ENCODE measurements around the gene ZBTB20. TPM values are rescaled to one million over a fixed set of nuclear protein-coding genes. Genes with fewer than 3 reads are reported as not detected.

The ZBTB20 gene
- total RNA-seq, 2 donors from 2014 or later: 111 to 189 TPM

- 97% methylated on average over 2 of the region's 2 CpGs for WGBS
- intact Hi-C loops (cut with DNase I): no loop called here
- no peak for TF ChIP-seq CTCF (IDR thresholded peaks at IDR 0.05)
- TF ChIP-seq POLR2A (IDR thresholded peaks at IDR 0.05): no peak
- TF ChIP-seq POLR2AphosphoS5 (IDR thresholded peaks at IDR 0.05): no peak
- Histone ChIP-seq H3K27ac (no peak overlapping the region), H3K36me3 (no peaks in the 10 kb centered on the region), H3K4me3 (no peak overlapping the region), H3K9me3 (no peaks in the 10 kb centered on the region), H3K4me1 (replicated peaks) (no peaks in the 10 kb centered on the region), H3K27me3 (replicated peaks; ENCODE audit: insufficient read depth) (no peaks in the 10 kb centered on the region)
- no peak for DNase-seq (ENCODE audit: low spot score)
Measured at GRCh38 chr3:114770874-114771273, 376.2 kb downstream of the ZBTB20 start.

GRCh38 chr3:114764056-114764492, 383.0 kb downstream of the ZBTB20 start:
- intact Hi-C loops (cut with DNase I): no loop called here
- DNase-seq (ENCODE audit: low spot score): no peak
- Histone ChIP-seq H3K4me1 (replicated peaks) (no peaks in the 10 kb centered on the region), H3K27ac (no peak overlapping the region), H3K9me3 (no peaks in the 10 kb centered on the region), H3K36me3 (no peaks in the 10 kb centered on the region), H3K4me3 (no peak overlapping the region), H3K27me3 (replicated peaks; ENCODE audit: insufficient read depth) (no peaks in the 10 kb centered on the region)
- 39% methylated on average over 4 of the region's 4 CpGs for WGBS
- TF ChIP-seq POLR2A (IDR thresholded peaks at IDR 0.05): no peak
- no peak for TF ChIP-seq POLR2AphosphoS5 (IDR thresholded peaks at IDR 0.05)
- TF ChIP-seq CTCF (IDR thresholded peaks at IDR 0.05): no peak

GRCh38 chr3:114762144-114762543, 384.9 kb downstream of the ZBTB20 start:
- Histone ChIP-seq H3K27me3 (replicated peaks; ENCODE audit: insufficient read depth) (no peaks in the 10 kb centered on the region), H3K27ac (no peak overlapping the region), H3K9me3 (no peaks in the 10 kb centered on the region), H3K4me3 (no peak overlapping the region), H3K4me1 (replicated peaks) (no peaks in the 10 kb centered on the region), H3K36me3 (no peaks in the 10 kb centered on the region)
- intact Hi-C loops (cut with DNase I): no loop called here
- WGBS: 87% methylated on average over 1 of the region's 1 CpG
- TF ChIP-seq POLR2AphosphoS5 (IDR thresholded peaks at IDR 0.05): no peak
- no peak for TF ChIP-seq POLR2A (IDR thresholded peaks at IDR 0.05)
- no peak for TF ChIP-seq CTCF (IDR thresholded peaks at IDR 0.05)
- DNase-seq (ENCODE audit: low spot score): no peak

- intact Hi-C loops (cut with DNase I): no loop called here
- H3K4me1 ChIP-seq (replicated peaks): no peaks in the 10 kb centered on the region
- no peaks in the 10 kb centered on the region for H3K9me3 ChIP-seq
- H3K27ac ChIP-seq: no peak overlapping the region
- no peaks in the 10 kb centered on the region for H3K36me3 ChIP-seq
- DNase-seq (ENCODE audit: low spot score): no peak
- no peak overlapping the region for H3K4me3 ChIP-seq
- no peaks in the 10 kb centered on the region for H3K27me3 ChIP-seq (replicated peaks; ENCODE audit: insufficient read depth)
- TF ChIP-seq CTCF (IDR thresholded peaks at IDR 0.05) (no peak), POLR2A (IDR thresholded peaks at IDR 0.05) (no peak), POLR2AphosphoS5 (IDR thresholded peaks at IDR 0.05) (no peak)
Measured at GRCh38 chr3:114760679-114761078, 386.4 kb downstream of the ZBTB20 start.

GRCh38 chr3:114758831-114759699, 388.0 kb downstream of the ZBTB20 start:
- 41% methylated on average over 8 of the region's 8 CpGs for WGBS

More at GRCh38 chr3:114758831-114759699, 388.0 kb downstream of the ZBTB20 start:
- H3K27ac ChIP-seq: no peak overlapping the region
- TF ChIP-seq CTCF (IDR thresholded peaks at IDR 0.05): no peak
- TF ChIP-seq POLR2A (IDR thresholded peaks at IDR 0.05): no peak
- TF ChIP-seq POLR2AphosphoS5 (IDR thresholded peaks at IDR 0.05): no peak
- H3K4me1 ChIP-seq (replicated peaks): no peaks in the 10 kb centered on the region
- no peak for DNase-seq (ENCODE audit: low spot score)
- no peaks in the 10 kb centered on the region for H3K27me3 ChIP-seq (replicated peaks; ENCODE audit: insufficient read depth)
- intact Hi-C loops (cut with DNase I): no loop called here
- H3K4me3 ChIP-seq: peak overlapping the region in 1 of 2 donors; percentile 2
- H3K9me3 ChIP-seq: no peaks in the 10 kb centered on the region
- H3K36me3 ChIP-seq: no peaks in the 10 kb centered on the region
